ENCODE data around the gene PHF5A. TPM values are rescaled to one million over a fixed set of nuclear protein-coding genes. Genes with fewer than 3 reads are reported as not detected.

Gene PHF5A
- total and polyA plus RNA-seq, 10 of the 15 experiments (the other 5 are each of a cell fraction or from before 2014, with no cell fraction given): 40.5 to 115 (median 79.2) TPM

DNA sequence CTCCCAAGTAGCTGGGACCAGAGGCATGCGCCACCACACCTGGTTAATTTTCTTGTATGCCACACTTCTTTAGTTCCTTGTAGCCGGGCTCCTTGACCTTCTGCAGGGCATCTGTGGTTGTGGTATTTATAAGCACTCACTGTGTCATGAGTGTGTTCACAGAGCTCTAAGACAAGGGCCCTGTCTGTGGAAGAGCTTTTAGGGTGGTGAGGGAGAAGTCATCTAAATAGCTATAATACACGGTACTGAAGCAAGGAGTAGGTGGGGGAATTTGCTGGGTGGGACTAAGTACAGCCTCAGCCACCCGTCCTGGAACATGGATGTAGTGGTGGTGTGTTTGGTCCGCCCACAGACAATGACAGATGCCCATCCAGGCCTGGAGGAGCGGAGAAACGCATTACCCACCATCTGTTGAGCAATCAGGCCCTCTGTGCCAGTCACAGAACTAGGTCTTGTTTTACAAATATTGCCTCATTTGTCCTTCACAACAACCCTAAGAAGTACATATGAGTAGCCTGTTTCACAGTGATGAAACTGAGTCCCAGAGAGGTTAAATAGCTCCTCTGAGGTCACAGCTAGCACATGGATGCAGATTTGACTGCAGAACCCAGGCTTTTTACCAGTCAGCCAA is 10.5 kb upstream of the PHF5A start (continued):
- no peak for TF ChIP-seq NFYB (IDR thresholded peaks at IDR 0.05; ENCODE audit: insufficient read depth, low read depth, low read length)
- peak in 1 of 2 experiments; percentile 33; a peak in 1 of 4 replicates for TF ChIP-seq BHLHE40 (IDR thresholded peaks at IDR 0.05; ENCODE audit: borderline replicate concordance in 1 of 2, low read depth in 2 of 2, low read length in 1 of 2)
- TF ChIP-seq NR2C1 (IDR thresholded peaks at IDR 0.05): no peak
- TF ChIP-seq SPI1 (IDR thresholded peaks at IDR 0.05; ENCODE audit: borderline replicate concordance, insufficient read depth, low read depth, low read length): no peak
- no peak for TF ChIP-seq GATAD2B (conservative IDR thresholded peaks at IDR 0.05; ENCODE audit: low read depth)
- no peak for TF ChIP-seq KDM1A (IDR thresholded peaks at IDR 0.05; ENCODE audit: borderline replicate concordance)
- no peak for TF ChIP-seq WRNIP1 (IDR thresholded peaks at IDR 0.05; ENCODE audit: borderline replicate concordance, low read depth, low read length)
- TF ChIP-seq RBBP5 (conservative IDR thresholded peaks at IDR 0.05): no peak
- no peak for TF ChIP-seq TARDBP (IDR thresholded peaks at IDR 0.05; ENCODE audit: borderline replicate concordance)
- no peak; the same call in 1 of the 2 replicates for TF ChIP-seq DPF2 (IDR thresholded peaks at IDR 0.05)
- TF ChIP-seq, protein P1, sequence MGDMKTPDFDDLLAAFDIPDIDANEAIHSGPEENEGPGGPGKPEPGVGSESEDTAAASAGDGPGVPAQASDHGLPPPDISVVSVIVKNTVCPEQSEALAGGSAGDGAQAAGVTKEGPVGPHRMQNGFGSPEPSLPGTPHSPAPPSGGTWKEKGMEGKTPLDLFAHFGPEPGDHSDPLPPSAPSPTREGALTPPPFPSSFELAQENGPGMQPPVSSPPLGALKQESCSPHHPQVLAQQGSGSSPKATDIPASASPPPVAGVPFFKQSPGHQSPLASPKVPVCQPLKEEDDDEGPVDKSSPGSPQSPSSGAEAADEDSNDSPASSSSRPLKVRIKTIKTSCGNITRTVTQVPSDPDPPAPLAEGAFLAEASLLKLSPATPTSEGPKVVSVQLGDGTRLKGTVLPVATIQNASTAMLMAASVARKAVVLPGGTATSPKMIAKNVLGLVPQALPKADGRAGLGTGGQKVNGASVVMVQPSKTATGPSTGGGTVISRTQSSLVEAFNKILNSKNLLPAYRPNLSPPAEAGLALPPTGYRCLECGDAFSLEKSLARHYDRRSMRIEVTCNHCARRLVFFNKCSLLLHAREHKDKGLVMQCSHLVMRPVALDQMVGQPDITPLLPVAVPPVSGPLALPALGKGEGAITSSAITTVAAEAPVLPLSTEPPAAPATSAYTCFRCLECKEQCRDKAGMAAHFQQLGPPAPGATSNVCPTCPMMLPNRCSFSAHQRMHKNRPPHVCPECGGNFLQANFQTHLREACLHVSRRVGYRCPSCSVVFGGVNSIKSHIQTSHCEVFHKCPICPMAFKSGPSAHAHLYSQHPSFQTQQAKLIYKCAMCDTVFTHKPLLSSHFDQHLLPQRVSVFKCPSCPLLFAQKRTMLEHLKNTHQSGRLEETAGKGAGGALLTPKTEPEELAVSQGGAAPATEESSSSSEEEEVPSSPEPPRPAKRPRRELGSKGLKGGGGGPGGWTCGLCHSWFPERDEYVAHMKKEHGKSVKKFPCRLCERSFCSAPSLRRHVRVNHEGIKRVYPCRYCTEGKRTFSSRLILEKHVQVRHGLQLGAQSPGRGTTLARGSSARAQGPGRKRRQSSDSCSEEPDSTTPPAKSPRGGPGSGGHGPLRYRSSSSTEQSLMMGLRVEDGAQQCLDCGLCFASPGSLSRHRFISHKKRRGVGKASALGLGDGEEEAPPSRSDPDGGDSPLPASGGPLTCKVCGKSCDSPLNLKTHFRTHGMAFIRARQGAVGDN (IDR thresholded peaks at IDR 0.05): no peak
- no peak for TF ChIP-seq HDAC2 (IDR thresholded peaks at IDR 0.05)
- 0 out of 2 replicates have a peak, but pooled peaks have one; percentile 35 for TF ChIP-seq NBN (IDR thresholded peaks at IDR 0.05)
- TF ChIP-seq ZNF274 (IDR thresholded peaks at IDR 0.05; ENCODE audit: insufficient read depth, insufficient read length): no peak
- TF ChIP-seq, protein P2, sequence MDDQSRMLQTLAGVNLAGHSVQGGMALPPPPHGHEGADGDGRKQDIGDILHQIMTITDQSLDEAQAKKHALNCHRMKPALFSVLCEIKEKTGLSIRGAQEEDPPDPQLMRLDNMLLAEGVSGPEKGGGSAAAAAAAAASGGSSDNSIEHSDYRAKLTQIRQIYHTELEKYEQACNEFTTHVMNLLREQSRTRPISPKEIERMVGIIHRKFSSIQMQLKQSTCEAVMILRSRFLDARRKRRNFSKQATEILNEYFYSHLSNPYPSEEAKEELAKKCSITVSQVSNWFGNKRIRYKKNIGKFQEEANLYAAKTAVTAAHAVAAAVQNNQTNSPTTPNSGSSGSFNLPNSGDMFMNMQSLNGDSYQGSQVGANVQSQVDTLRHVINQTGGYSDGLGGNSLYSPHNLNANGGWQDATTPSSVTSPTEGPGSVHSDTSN (IDR thresholded peaks at IDR 0.05; ENCODE audit: insufficient replicate concordance, low read depth, low read length): no peak
- TF ChIP-seq HDGF (IDR thresholded peaks at IDR 0.05): no peak
- TF ChIP-seq IKZF1 (conservative IDR thresholded peaks at IDR 0.05): no peak; the same call in none of the 2 replicates
- no peak for TF ChIP-seq FOXK2 (IDR thresholded peaks at IDR 0.05)
- no peak for TF ChIP-seq ZNF217 (IDR thresholded peaks at IDR 0.05)
- TF ChIP-seq, protein P3, sequence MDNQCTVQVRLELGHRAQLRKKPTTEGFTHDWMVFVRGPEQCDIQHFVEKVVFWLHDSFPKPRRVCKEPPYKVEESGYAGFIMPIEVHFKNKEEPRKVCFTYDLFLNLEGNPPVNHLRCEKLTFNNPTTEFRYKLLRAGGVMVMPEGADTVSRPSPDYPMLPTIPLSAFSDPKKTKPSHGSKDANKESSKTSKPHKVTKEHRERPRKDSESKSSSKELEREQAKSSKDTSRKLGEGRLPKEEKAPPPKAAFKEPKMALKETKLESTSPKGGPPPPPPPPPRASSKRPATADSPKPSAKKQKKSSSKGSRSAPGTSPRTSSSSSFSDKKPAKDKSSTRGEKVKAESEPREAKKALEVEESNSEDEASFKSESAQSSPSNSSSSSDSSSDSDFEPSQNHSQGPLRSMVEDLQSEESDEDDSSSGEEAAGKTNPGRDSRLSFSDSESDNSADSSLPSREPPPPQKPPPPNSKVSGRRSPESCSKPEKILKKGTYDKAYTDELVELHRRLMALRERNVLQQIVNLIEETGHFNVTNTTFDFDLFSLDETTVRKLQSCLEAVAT (IDR thresholded peaks at IDR 0.05): no peak
- TF ChIP-seq POU2F2 (IDR thresholded peaks at IDR 0.05; ENCODE audit: borderline replicate concordance, low read depth, low read length): no peak
- peak; percentile 65 for TF ChIP-seq NR2F1 (conservative IDR thresholded peaks at IDR 0.05)
- TF ChIP-seq MEF2A (IDR thresholded peaks at IDR 0.05; ENCODE audit: insufficient read depth, low read depth, low read length): no peak
- TF ChIP-seq CEBPB (IDR thresholded peaks at IDR 0.05; ENCODE audit: borderline replicate concordance in 1 of 2, low read depth in 2 of 2, low read length in 2 of 2): no peak
- TF ChIP-seq BACH1 (IDR thresholded peaks at IDR 0.05; ENCODE audit: borderline replicate concordance): no peak
